Muscle of arm (tissue), 14 donors: ENCODE results near the gene MRPL52. TPM values are rescaled to one million over a fixed set of nuclear protein-coding genes. Genes with fewer than 3 reads are reported as not detected.
"Not testable (repeated sequence)": the region's sequence is repeated elsewhere in the genome, so short reads cannot be mapped to it uniquely, and the experiment has no call there.

ENCODE experiments used
- DNase-seq: peaks from one replicate; pipeline ENCODE4 v3.0.0-alpha.2; 2013
- long read RNA-seq, 11 donors: transcript quantifications; one replicate each; lab custom pipeline, GENCODE V29; 2026
- polyA plus RNA-seq, 12 donors: library from polyadenylated mRNA; unstranded; fragments of 120-200 nt; gene quantifications; one replicate each; pipeline ENCODE4 v1.2.1, GENCODE V29; 2013; ENCODE audit not compliant: insufficient read length in 12 of 12

MRPL52 gene
- polyA plus RNA-seq: 10 to 100 TPM in 11 of 12 donors, not detected in 1; 52.5 to 71.0 (median 60.1) TPM
- long read RNA-seq, donor 1, transcript MRPL52-203 (5 exons, 1,111 nt): minor isoform, 17 of 74 reads
- long read RNA-seq, donor 1, transcript MRPL52-210 (4 exons, 895 nt): minor isoform, 10 of 74 reads
- long read RNA-seq, donor 1, transcript MRPL52-215 (5 exons, 398 nt): minor isoform, 10 of 74 reads
- long read RNA-seq, donor 1, transcript MRPL52-202 (5 exons, 1,118 nt): major isoform, 33 of 74 reads
- long read RNA-seq, donor 1, partial matches to known transcripts: 0 of 74 reads
- long read RNA-seq, donor 1, other reads (novel, unspliced or antisense): 0 of 74 reads
- long read RNA-seq, donor 2, transcript MRPL52-210 (4 exons, 895 nt): minor isoform, 8 of 54 reads
- long read RNA-seq, donor 2, transcript MRPL52-203 (5 exons, 1,111 nt): major isoform, 16 of 54 reads
- long read RNA-seq, donor 2, transcript MRPL52-215 (5 exons, 398 nt): minor isoform, 9 of 54 reads
- long read RNA-seq, donor 2, transcript MRPL52-202 (5 exons, 1,118 nt): minor isoform, 15 of 54 reads
- long read RNA-seq, donor 2, partial matches to known transcripts: 0 of 54 reads
- long read RNA-seq, donor 2, other reads (novel, unspliced or antisense): 0 of 54 reads
- long read RNA-seq, donor 3, transcript MRPL52-202 (5 exons, 1,118 nt): minor isoform, 8 of 25 reads
- long read RNA-seq, donor 3, transcript MRPL52-203 (5 exons, 1,111 nt): major isoform, 11 of 25 reads
- long read RNA-seq, donor 3, partial matches to known transcripts: 0 of 25 reads
- long read RNA-seq, donor 3, other reads (novel, unspliced or antisense): 0 of 25 reads
- long read RNA-seq, donor 4, transcript MRPL52-203 (5 exons, 1,111 nt): minor isoform, 7 of 25 reads
- long read RNA-seq, donor 4, transcript MRPL52-202 (5 exons, 1,118 nt): major isoform, 8 of 25 reads
- long read RNA-seq, donor 4, transcript MRPL52-210 (4 exons, 895 nt): minor isoform, 5 of 25 reads
- long read RNA-seq, donor 4, partial matches to known transcripts: 0 of 25 reads
- long read RNA-seq, donor 4, other reads (novel, unspliced or antisense): 0 of 25 reads
- long read RNA-seq, donor 5, transcript MRPL52-203 (5 exons, 1,111 nt): minor isoform, 10 of 49 reads
- long read RNA-seq, donor 5, transcript MRPL52-202 (5 exons, 1,118 nt): major isoform, 28 of 49 reads
- long read RNA-seq, donor 5, partial matches to known transcripts: 0 of 49 reads
- long read RNA-seq, donor 5, other reads (novel, unspliced or antisense): 0 of 49 reads
- long read RNA-seq, donor 6, transcript MRPL52-210 (4 exons, 895 nt): minor isoform, 5 of 34 reads
- long read RNA-seq, donor 6, transcript MRPL52-202 (5 exons, 1,118 nt): major isoform, 15 of 34 reads
- long read RNA-seq, donor 6, transcript MRPL52-203 (5 exons, 1,111 nt): minor isoform, 5 of 34 reads
- long read RNA-seq, donor 6, partial matches to known transcripts: 0 of 34 reads
- long read RNA-seq, donor 6, other reads (novel, unspliced or antisense): 0 of 34 reads
- long read RNA-seq, donor 7, transcript MRPL52-203 (5 exons, 1,111 nt): major isoform, 11 of 27 reads
- long read RNA-seq, donor 7, transcript MRPL52-202 (5 exons, 1,118 nt): minor isoform, 7 of 27 reads
- long read RNA-seq, donor 7, partial matches to known transcripts: 0 of 27 reads
- long read RNA-seq, donor 7, other reads (novel, unspliced or antisense): 0 of 27 reads
- long read RNA-seq, donor 8, transcript MRPL52-202 (5 exons, 1,118 nt): major isoform, 17 of 59 reads
- long read RNA-seq, donor 8, transcript MRPL52-210 (4 exons, 895 nt): minor isoform, 14 of 59 reads
- long read RNA-seq, donor 8, transcript MRPL52-203 (5 exons, 1,111 nt): minor isoform, 15 of 59 reads
- long read RNA-seq, donor 8, partial matches to known transcripts: 0 of 59 reads
- long read RNA-seq, donor 8, other reads (novel, unspliced or antisense): 0 of 59 reads
- long read RNA-seq, donor 9, transcript MRPL52-202 (5 exons, 1,118 nt): major isoform, 14 of 37 reads
- long read RNA-seq, donor 9, transcript MRPL52-215 (5 exons, 398 nt): minor isoform, 6 of 37 reads
- long read RNA-seq, donor 9, transcript MRPL52-203 (5 exons, 1,111 nt): minor isoform, 12 of 37 reads
- long read RNA-seq, donor 9, partial matches to known transcripts: 0 of 37 reads
- long read RNA-seq, donor 9, other reads (novel, unspliced or antisense): 0 of 37 reads
- long read RNA-seq, donor 10, transcript MRPL52-203 (5 exons, 1,111 nt): major isoform, 15 of 38 reads
- long read RNA-seq, donor 10, transcript MRPL52-202 (5 exons, 1,118 nt): minor isoform, 14 of 38 reads
- long read RNA-seq, donor 10, partial matches to known transcripts: 0 of 38 reads
- long read RNA-seq, donor 10, other reads (novel, unspliced or antisense): 0 of 38 reads
- long read RNA-seq, donor 11, transcript MRPL52-210 (4 exons, 895 nt): minor isoform, 6 of 52 reads
- long read RNA-seq, donor 11, transcript MRPL52-203 (5 exons, 1,111 nt): minor isoform, 12 of 52 reads
- long read RNA-seq, donor 11, transcript MRPL52-202 (5 exons, 1,118 nt): major isoform, 18 of 52 reads
- long read RNA-seq, donor 11, partial matches to known transcripts: 0 of 52 reads
- long read RNA-seq, donor 11, other reads (novel, unspliced or antisense): 5 of 52 reads

DNA sequence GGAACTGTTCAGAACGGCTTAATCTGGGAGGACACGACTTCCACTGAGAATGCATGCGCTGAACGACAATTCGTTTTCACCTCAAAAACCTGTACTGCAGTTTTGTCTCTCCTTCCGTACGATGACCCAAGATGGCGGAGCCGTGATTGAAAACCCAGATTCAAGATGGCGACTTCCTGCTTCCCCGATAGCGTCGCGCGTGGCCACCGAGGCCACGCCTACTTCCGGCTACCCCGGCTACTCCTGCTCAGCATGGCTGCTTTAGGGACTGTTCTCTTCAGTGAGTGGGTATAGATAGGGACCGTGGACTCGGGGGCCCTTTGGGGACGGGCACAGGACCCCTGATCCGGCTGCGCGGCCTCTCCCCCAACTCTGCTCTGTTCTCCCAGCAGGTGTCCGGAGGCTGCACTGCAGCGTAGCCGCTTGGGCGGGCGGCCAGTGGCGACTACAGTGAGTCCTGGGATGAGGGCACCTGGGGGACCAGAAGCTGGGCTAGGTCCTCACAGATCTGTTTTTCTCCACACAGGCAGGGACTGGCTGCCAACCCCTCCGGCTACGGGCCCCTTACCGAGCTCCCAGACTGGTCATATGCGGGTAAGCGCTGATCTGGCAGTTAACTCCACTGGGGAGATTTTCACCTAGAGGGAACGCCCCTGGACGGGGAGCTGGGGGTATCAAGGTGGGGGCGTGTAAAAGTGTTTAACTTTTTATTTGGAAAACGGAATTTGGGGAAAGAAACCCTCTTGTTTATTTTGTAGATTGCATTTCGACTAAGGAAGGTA is at the start of gene MRPL52:
TSS of gene MRPL52 (plus strand) at position 227 of the 782 bp plus-strand sequence. CDS start at position 253, 26 bp downstream.
- peak; percentile 96 for DNase-seq

GRCh38 chr14:22780105-22780679 is 49.5 kb upstream of the MRPL52 start:
- DNase-seq: no peak

DNA sequence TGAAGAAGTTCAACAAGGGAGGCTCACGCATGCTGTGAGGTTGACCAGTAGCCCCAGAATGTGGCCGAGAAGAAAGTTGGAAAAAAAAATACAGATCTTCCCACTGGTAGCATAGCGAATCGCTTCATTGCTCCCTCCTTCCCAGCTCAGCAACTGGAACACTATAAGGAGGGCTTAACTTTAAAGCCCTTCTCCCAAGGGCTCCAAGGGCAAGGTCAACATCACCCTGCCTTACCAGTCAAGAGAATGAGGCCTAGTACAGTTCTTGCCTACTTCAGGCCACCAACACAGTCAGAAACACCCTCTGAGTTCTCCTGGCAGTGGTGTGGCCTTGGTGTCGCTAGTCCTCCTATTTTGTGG is 48.8 kb upstream of the MRPL52 start:
- no peak for DNase-seq

DNA sequence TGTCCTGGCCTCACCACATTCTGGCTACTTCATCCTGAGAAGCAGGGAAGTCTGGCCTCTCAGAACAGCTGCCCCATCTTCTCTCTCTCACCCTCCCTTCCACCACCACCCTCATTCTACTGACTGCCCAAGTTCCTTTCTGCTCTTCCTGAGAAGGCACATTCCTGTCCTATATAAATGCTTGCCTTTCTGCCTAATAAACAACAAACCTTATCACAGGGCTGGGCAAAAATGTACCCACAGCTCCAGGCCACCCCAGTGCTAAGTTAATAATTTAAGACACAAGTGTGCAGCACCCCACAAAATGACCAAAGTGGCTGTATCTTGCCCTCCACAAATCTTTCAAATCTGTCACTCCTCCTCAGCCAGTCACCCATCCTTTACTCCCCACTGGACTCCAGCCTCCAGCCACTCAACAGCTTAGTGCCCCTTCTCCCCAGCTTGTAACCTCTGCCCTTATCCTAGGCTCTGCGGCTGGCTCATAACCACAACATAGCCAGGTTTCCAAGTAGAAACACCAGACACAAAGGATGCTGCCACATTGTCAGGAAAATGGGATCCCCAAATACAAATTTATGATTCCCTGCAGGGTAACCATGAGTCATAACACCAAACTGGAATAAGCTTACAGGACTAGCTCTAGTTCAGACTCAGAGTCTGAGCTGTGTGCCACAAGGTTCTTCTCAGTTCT is 48.2 kb upstream of the MRPL52 start:
- no peak for DNase-seq

DNA sequence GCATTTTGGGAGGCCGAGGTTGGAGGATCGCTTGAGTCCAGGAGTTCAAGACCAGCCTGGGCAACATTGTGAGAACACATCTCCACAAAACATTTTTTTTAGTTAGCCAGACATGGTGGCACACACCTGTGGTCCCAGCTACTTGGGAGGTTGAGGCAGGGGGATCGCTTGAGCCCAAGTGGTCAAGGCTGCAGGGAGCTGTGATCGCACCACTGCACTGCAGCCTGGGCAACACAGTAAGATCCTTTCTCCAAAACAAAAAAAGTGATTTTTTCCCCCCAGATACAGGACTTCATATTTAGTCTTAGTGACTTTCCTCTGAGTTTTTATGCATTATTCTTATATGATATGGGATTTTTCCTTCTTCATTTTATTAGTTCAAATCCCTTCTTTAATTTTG is 43.0 kb upstream of the MRPL52 start:
- DNase-seq: no peak

GRCh38 chr14:22791301-22791700 is 38.4 kb upstream of the MRPL52 start:
- DNase-seq: no peak

GRCh38 chr14:22792158-22792557 is 37.5 kb upstream of the MRPL52 start:
- DNase-seq: no peak

GRCh38 chr14:22793550-22793949 is 36.1 kb upstream of the MRPL52 start:
- not testable (repeated sequence) for DNase-seq

DNA sequence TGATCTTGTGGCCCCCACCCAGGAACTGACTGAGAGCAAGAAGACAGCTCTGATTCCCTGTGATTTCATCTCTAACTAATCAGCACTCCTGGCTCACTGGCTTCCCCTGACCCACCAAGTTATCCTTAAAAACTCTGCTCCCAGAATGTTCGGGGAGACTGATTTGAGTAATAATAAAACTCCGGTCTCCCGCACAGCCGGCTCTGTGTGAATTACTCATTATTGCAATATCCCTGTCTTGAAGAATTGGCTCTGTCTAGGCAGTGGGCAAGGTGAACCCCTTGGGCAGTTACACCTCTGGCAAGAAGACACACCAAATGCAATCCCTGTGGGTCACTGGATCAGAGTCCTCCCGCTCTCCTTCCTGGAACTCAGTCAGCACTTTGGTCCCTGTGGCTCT is 35.7 kb upstream of the MRPL52 start:
- no peak for DNase-seq

- DNase-seq: no peak
Observed at GRCh38 chr14:22794551-22794951, 35.1 kb upstream of the MRPL52 start.

DNA sequence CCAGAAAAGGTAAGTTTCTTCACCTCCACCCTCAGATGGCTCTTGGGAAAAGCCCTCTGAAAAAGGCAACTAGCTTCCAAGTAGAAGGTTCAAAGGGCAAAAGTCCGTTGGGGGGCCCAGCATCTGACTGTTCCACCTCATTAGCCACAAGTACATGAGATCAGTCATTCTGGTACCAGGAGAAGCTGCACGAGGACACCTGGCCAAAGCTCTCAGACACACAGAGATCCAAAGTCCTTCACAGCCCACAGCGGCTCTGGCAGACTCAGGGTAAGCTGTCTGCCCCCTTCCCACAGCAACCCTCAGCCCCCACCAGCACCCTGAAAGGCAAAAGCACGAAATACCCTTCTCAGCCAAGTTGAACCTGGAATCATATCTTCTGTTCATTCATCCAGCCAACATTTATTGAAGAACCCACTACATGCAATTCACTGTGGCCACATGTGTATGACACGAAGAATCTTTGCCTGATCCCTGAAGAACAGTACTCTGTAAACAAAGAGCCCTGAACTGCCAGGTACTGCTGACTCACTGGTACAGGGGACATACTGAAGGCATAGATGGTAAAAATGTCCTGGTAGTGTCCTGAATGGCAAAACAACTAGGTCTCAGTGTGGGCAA is 33.5 kb upstream of the MRPL52 start:
- no peak for DNase-seq

DNA sequence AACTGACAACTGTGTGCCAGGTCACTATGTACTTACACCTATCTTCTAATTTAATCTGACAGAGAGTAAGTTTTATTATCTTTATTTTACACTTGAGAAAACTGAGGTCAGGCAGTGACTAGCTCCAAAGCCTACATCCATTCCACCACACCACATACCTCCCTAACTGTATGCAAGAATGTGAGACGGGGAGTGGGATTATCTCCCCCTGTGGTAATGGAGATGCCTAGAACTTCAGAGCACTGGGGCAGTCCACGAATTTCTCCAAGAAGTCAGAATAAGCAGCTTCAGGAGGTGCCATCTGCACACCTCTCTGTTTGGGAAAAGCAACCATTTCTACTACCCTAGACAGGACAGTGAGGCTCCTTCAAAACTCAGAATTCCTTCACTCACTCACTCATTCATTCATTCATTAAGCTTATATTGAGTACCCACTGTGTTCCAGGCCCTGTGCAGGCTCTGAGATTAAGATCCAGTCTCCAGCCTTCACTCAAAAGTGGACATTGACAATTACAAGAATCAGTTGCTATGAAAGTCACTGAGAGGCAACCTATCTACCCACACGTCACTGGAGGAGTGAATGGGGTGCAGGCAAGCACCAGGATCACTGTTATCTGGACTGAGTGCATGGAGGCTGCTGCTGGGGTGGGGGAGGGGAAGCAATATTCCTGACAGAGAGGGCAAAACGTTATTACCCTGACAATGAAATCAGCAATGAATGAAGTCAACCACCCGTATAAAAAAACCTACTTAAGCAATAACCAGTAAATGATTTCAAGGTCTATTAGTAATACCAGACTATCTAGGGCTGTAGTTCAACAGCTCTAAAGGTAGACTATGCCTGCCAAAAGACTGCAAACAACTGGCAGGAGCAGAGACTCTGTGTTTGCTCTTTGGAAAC is 32.4 kb upstream of the MRPL52 start:
- no peak for DNase-seq

- DNase-seq: no peak
Observed at GRCh38 chr14:22798528-22798927, 31.2 kb upstream of the MRPL52 start.

DNA sequence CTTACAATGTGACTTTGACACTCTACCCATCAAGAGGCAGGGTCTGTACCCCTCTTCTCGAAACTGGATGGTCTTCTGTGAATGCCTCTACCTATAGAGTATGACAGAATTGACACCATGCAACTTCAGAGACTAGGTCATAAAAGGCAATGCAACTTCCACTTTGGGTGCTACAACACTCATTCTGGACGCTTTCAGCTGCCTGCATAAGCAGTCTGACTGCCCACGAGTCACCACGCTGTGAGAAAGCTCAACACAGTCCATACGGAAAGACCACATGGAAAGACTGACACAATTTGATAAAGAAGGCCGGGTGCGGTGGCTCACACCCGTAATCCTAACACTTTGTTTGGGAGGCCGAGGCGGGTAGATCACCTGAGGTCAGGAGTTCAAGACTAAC is 29.3 kb upstream of the MRPL52 start:
- no peak for DNase-seq

GRCh38 chr14:22801716-22802115 is 28.0 kb upstream of the MRPL52 start:
- no peak for DNase-seq
